ENCODE measurements around the gene DECR2. TPM values are rescaled to one million over a fixed set of nuclear protein-coding genes. Genes with fewer than 3 reads are reported as not detected.
"Not testable (repeated sequence)": the region's sequence is repeated elsewhere in the genome, so short reads cannot be mapped to it uniquely, and the experiment has no call there.

DECR2 gene
- total RNA-seq, 2 donors from 2014 or later: 4.5 to 28.6 TPM

- DNase-seq (ENCODE audit: low spot score) (no peak), ATAC-seq (no peak)
- H3K36me3 Mint-ChIP-seq: no peaks in the 10 kb centered on the region
Observed at GRCh38 chr16:370979-371514, 30.6 kb upstream of the DECR2 start.

GRCh38 chr16:371515-372301, 30.0 kb upstream of the DECR2 start:
- ATAC-seq (no peak), DNase-seq (ENCODE audit: low spot score) (no peak)
- Mint-ChIP-seq H3K4me3 (no peak overlapping the region), H3K27ac (peak overlapping the region in 1 of 2 donors; percentile 57), H3K36me3 (no peaks in the 10 kb centered on the region), H3K27me3 (no peaks in the 10 kb centered on the region), H3K9me3 (no peaks in the 10 kb centered on the region), H3K4me1 (ENCODE audit: low read depth in 2 of 2) (peaks cover 7 to 9% of the 10 kb centered on the region in 2 donors)

More at GRCh38 chr16:370979-371514, 30.6 kb upstream of the DECR2 start:
- Mint-ChIP-seq H3K9me3 (no peaks in the 10 kb centered on the region), H3K27ac (peak overlapping the region; percentile 78 to 98), H3K27me3 (no peaks in the 10 kb centered on the region), H3K4me3 (peak overlapping the region; percentile 96), H3K4me1 (ENCODE audit: low read depth in 2 of 2) (peaks cover 7 to 9% of the 10 kb centered on the region in 2 donors)

DNA sequence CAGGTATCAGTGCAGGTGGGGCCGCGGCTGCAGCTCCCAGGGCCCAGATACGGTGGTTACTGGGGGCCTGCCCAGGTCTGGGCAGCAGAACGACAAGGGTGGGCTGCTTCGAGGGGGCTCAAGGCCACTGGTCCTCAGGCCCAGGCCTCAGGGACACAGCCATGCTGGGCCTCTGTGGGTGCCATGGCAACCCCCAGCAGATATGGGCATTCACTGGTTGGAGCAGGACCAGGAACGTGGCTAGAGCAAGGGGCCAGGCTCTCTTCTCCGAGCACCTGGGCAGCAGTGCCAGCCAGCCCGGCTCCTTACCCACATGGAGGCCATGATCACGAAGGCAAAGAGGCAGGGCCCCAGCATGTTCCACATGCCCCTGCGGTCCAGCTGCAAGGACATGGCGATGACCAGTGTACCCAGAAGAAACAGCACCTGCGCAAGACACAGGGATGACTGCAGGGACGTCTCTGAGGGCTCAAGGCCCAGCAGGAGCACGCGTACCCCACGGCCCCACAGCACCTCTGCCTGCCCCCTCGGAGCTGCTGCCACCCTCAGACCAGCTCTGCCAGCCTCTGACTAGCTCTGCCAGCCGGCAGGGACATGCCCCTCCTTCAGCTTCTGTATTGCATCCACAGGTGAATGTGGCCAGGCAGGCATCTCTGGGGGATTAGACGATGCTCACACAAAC, 29.2 kb upstream of the DECR2 start:
- ATAC-seq (no peak), DNase-seq (ENCODE audit: low spot score) (no peak)
- no peaks in the 10 kb centered on the region for H3K27me3 Mint-ChIP-seq
- H3K9me3 Mint-ChIP-seq: no peaks in the 10 kb centered on the region
- H3K4me3 Mint-ChIP-seq: no peak overlapping the region
- H3K36me3 Mint-ChIP-seq: no peaks in the 10 kb centered on the region
- H3K27ac Mint-ChIP-seq: peak overlapping the region in 1 of 2 donors; percentile 57
- H3K4me1 Mint-ChIP-seq (ENCODE audit: low read depth in 2 of 2): peaks cover 7 to 9% of the 10 kb centered on the region in 2 donors

- no peaks in the 10 kb centered on the region for H3K9me3 Mint-ChIP-seq
- H3K27ac Mint-ChIP-seq: no peak overlapping the region
- H3K36me3 Mint-ChIP-seq: no peaks in the 10 kb centered on the region
- no peaks in the 10 kb centered on the region for H3K27me3 Mint-ChIP-seq
- H3K4me1 Mint-ChIP-seq (ENCODE audit: low read depth in 2 of 2): peaks cover 7 to 9% of the 10 kb centered on the region in 2 donors
- ATAC-seq (no peak), DNase-seq (ENCODE audit: low spot score) (no peak)
- no peak overlapping the region for H3K4me3 Mint-ChIP-seq
Observed at GRCh38 chr16:373020-373598, 28.6 kb upstream of the DECR2 start.

- ATAC-seq: no peak
- no peaks in the 10 kb centered on the region for H3K9me3 Mint-ChIP-seq
- H3K27ac Mint-ChIP-seq: no peak overlapping the region
- no peaks in the 10 kb centered on the region for H3K36me3 Mint-ChIP-seq
- H3K4me3 Mint-ChIP-seq: no peak overlapping the region
- peaks cover 7% of the 10 kb centered on the region in 2 donors for H3K4me1 Mint-ChIP-seq (ENCODE audit: low read depth in 2 of 2)
- no peak for DNase-seq (ENCODE audit: low spot score)
- no peaks in the 10 kb centered on the region for H3K27me3 Mint-ChIP-seq
Observed at GRCh38 chr16:373848-374615, 27.7 kb upstream of the DECR2 start.

DNA sequence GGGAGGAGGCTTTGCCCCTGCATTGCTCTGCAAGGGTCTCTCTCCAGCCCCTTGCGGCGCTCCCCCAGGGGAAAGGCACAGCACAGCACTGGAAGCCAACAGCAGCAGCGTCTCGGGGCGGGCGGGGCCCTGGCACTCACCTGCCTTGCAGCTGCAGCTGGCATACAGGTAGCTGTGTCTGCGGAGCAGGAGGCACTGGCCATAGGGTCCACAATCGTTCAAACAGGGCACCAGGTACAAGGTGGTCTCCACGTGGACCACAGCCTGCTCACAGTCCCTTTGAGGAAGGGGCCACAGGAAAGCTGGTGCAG, 27.1 kb upstream of the DECR2 start:
- H3K4me1 Mint-ChIP-seq (ENCODE audit: low read depth in 2 of 2): peaks cover 4 to 7% of the 10 kb centered on the region in 2 donors
- H3K4me3 Mint-ChIP-seq: no peak overlapping the region
- ATAC-seq: no peak
- H3K27ac Mint-ChIP-seq: no peak overlapping the region
- H3K36me3 Mint-ChIP-seq: no peaks in the 10 kb centered on the region
- no peak for DNase-seq (ENCODE audit: low spot score)
- H3K27me3 Mint-ChIP-seq: no peaks in the 10 kb centered on the region
- no peaks in the 10 kb centered on the region for H3K9me3 Mint-ChIP-seq

GRCh38 chr16:375212-375611, 26.5 kb upstream of the DECR2 start:
- peaks cover 7 to 10% of the 10 kb centered on the region in 2 donors for H3K4me1 Mint-ChIP-seq (ENCODE audit: low read depth in 2 of 2)
- no peak overlapping the region for H3K4me3 Mint-ChIP-seq
- DNase-seq (ENCODE audit: low spot score) (no peak), ATAC-seq (no peak)
- H3K27me3 Mint-ChIP-seq: no peaks in the 10 kb centered on the region
- no peak overlapping the region for H3K27ac Mint-ChIP-seq
- H3K9me3 Mint-ChIP-seq: no peaks in the 10 kb centered on the region
- no peaks in the 10 kb centered on the region for H3K36me3 Mint-ChIP-seq

GRCh38 chr16:375927-376816, 25.5 kb upstream of the DECR2 start:
- H3K27ac Mint-ChIP-seq: no peak overlapping the region
- DNase-seq (ENCODE audit: low spot score) (no peak), ATAC-seq (no peak)
- no peaks in the 10 kb centered on the region for H3K9me3 Mint-ChIP-seq
- H3K27me3 Mint-ChIP-seq: no peaks in the 10 kb centered on the region
- H3K4me1 Mint-ChIP-seq (ENCODE audit: low read depth in 2 of 2): peaks cover 4 to 6% of the 10 kb centered on the region in 2 donors
- H3K36me3 Mint-ChIP-seq: no peaks in the 10 kb centered on the region
- no peak overlapping the region for H3K4me3 Mint-ChIP-seq

- Mint-ChIP-seq H3K9me3 (no peaks in the 10 kb centered on the region), H3K4me3 (no peak overlapping the region), H3K27ac (no peak overlapping the region), H3K36me3 (no peaks in the 10 kb centered on the region), H3K27me3 (no peaks in the 10 kb centered on the region), H3K4me1 (ENCODE audit: low read depth in 2 of 2) (peaks cover 4 to 6% of the 10 kb centered on the region in 2 donors)
- ATAC-seq: no peak
- no peak for DNase-seq (ENCODE audit: low spot score)
Observed at GRCh38 chr16:376817-377418, 24.8 kb upstream of the DECR2 start.

DNA sequence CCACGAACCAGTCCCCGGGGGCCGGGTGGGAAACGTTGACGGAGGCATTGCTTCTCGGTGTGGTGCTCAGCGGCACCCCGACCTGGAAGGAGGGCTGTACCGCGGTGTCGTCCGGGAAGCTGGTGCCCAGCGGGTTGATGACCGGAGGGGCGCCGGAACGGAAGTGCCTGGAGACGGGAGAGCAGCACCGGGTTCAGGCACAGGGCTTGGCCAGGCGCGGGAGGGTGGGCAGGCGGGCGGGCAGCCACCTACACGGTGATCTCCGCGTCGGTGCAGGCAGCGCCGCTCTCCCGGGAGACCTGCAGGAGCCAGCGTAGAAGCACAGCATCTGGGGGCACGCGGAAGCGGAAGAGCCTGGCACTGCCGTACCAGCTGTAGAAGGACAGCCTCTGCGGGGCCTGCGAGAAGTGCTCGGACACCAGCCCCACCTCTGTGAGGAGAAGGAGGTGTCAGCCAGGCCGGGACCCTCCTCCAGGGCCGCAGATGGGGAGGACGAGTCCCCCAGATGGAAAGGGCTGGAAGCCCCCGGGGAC, 24.2 kb upstream of the DECR2 start:
- Mint-ChIP-seq H3K4me1 (ENCODE audit: low read depth in 2 of 2) (peaks cover 4 to 6% of the 10 kb centered on the region in 2 donors), H3K27me3 (no peaks in the 10 kb centered on the region), H3K4me3 (no peak overlapping the region), H3K27ac (no peak overlapping the region), H3K9me3 (no peaks in the 10 kb centered on the region), H3K36me3 (no peaks in the 10 kb centered on the region)
- DNase-seq (ENCODE audit: low spot score) (no peak), ATAC-seq (no peak)

- H3K27me3 Mint-ChIP-seq; H3K36me3 Mint-ChIP-seq; H3K27ac Mint-ChIP-seq; H3K9me3 Mint-ChIP-seq; DNase-seq (ENCODE audit: low spot score); ATAC-seq; H3K4me3 Mint-ChIP-seq: not testable (repeated sequence)
- peaks cover 8 to 10% of the 10 kb centered on the region in 2 donors for H3K4me1 Mint-ChIP-seq (ENCODE audit: low read depth in 2 of 2)
Observed at GRCh38 chr16:378113-378820, 23.4 kb upstream of the DECR2 start.

DNA sequence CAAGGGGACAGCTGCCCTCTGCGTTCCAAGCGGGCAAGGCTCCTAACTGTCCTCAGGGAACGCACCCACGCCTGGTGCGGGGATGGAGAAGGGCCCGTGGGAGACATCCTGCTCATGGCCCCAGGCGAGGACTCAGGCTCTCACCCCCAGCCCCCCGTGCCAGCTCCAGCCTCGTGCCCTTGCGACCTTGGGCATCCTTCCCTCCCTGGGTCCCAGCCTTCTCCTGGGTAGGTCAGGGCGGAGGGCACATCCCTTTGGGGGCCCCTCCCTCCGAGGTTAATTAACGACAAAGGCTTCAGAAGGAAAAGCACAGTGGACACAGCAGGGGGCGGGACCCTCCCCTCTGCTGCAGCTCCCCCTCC, 22.9 kb upstream of the DECR2 start:
- ATAC-seq: no peak
- Mint-ChIP-seq H3K27me3 (peaks cover 0 to 4% of the 10 kb centered on the region in 2 donors), H3K4me3 (no peak overlapping the region), H3K27ac (no peak overlapping the region), H3K36me3 (no peaks in the 10 kb centered on the region), H3K9me3 (no peaks in the 10 kb centered on the region), H3K4me1 (ENCODE audit: low read depth in 2 of 2) (peaks cover 12 to 14% of the 10 kb centered on the region in 2 donors)
- no peak for DNase-seq (ENCODE audit: low spot score)

All from natural killer cell treated with Interleukin-12 subunit alpha and Interleukin-12 subunit beta and Interleukin-15 and Interleukin-18, amount 100 ng/mL, for 72 hours (primary cell).